ENCODE measurements around the gene DMRTB1. TPM values are rescaled to one million over a fixed set of nuclear protein-coding genes. Genes with fewer than 3 reads are reported as not detected.

Gene DMRTB1
- total and polyA plus RNA-seq, 3 donors from 2014 or later, result 44.5 to 107 (median 51.8) TPM

DNA sequence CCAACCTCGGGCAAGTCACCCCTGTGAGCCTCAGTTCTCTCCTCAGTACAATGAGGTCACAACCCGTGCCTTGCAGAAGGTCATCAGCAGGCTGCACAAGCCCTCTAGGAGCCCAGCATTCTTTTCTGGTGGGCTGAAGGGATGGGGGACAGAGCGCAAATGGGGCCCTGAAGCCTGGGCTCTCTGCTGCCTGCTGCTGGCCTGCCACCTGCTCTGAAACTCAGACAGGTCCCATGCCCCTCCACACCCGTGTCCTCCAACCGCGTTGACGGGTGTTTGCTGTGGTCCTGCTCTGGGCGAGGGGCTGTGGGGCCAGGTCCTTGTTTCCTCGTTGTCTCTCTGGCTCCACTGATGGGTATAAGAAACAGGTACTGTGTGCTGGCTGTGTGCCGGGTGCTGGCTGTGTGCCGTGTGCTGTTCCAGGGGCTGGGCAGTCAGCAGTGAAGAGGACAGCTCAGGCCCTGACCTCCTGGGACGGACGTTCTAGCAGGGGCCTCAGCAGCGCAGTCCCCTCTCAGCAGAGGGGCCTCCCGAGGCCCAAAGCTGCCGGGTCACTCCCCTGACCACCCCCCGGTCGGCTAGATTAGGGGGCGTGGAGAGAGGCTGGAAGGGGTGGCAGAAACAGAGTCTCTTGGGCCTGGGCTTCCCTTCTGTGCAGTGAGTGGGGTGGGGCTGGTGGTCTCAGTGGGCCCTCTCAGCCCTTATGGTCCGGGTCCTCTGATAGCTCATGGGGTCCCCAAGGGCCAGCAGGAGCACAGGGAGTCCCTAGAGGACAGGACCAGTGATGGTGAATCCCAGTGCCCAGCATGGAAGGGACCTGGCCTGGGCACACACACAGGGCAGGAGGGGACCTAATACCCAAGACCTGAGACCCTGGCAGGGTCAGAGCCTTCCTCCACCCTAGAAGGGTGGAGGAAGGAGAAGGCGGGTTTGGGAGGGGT is 42.1 kb downstream of the DMRTB1 start:
- Histone ChIP-seq H3K36me3 (ENCODE audit: low read depth, missing control alignments) (no peaks in the 10 kb centered on the region), H3K27ac (no peak overlapping the region), H3K4me1 (no peaks in the 10 kb centered on the region), H3K4me3 (no peak overlapping the region), H3K9me3 (no peaks in the 10 kb centered on the region), H3K27me3 (no peaks in the 10 kb centered on the region)
- intact Hi-C loops (cut with DNase I; ENCODE audit: low total_unique reads), result no loop called here
- 71 to 82% methylated on average over 3 to 21 of the region's 21 CpGs for WGBS, 2 donors
- DNase-seq, result no peak
- TF ChIP-seq POLR2A (IDR thresholded peaks at IDR 0.05) (no peak), CTCF (IDR thresholded peaks at IDR 0.05) (no peak)

- TF ChIP-seq POLR2A (IDR thresholded peaks at IDR 0.05) (no peak), CTCF (IDR thresholded peaks at IDR 0.05) (no peak)
- 79 to 86% methylated on average over 5 to 7 of the region's 7 CpGs for WGBS, 2 donors
- Histone ChIP-seq H3K36me3 (ENCODE audit: low read depth, missing control alignments) (no peaks in the 10 kb centered on the region), H3K9me3 (no peaks in the 10 kb centered on the region), H3K4me1 (no peaks in the 10 kb centered on the region), H3K27ac (no peak overlapping the region), H3K27me3 (no peaks in the 10 kb centered on the region), H3K4me3 (no peak overlapping the region)
- intact Hi-C loops (cut with DNase I; ENCODE audit: low total_unique reads), result no loop called here
- DNase-seq, result no peak
Observed at GRCh38 chr1:53502641-53503432, 43.6 kb downstream of the DMRTB1 start.

DNA sequence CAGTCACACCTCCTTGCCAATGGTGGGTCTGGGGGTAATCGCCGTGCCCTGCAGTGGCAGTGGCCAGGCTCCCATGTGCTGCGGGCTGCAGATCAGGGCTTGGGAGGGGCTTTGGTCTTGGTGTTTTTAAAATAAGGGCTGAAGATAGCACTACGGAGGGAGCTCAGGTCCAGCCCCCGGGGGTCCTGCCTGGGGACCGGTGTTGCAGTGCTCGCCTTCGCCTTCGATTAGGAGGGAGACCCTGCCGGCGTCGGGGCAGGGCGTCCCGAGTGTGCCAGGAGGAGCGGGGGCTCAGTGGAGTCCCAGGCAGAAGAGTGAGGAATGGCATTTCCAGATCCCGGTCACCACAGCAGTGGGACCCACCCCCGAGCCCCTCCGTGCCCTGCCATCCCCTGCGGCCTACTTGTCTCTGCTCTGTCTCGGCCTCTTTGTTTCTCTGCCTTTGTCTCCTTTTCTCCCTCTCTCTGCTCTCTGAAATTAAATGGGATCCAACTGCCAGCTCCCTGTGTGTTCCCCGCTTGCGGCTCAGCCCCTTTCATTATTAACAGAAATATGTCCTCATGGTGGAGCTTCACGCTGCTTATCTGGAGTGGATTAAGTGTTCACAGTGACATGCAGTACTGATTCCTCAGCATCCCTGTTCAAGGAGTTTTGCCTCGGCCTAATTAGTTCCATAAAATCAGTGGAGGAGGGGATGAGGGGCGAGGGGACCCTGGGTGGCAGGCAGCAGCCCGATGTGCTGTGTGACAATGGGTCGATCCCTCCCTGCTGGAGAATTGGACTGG is 44.4 kb downstream of the DMRTB1 start:
- no peak for TF ChIP-seq POLR2A (IDR thresholded peaks at IDR 0.05)
- no peak for TF ChIP-seq CTCF (IDR thresholded peaks at IDR 0.05)
- Histone ChIP-seq H3K36me3 (ENCODE audit: low read depth, missing control alignments) (no peaks in the 10 kb centered on the region), H3K4me1 (no peaks in the 10 kb centered on the region), H3K27ac (no peak overlapping the region), H3K9me3 (no peaks in the 10 kb centered on the region), H3K4me3 (no peak overlapping the region), H3K27me3 (no peaks in the 10 kb centered on the region)
- intact Hi-C loops (cut with DNase I; ENCODE audit: low total_unique reads), result no loop called here
- DNase-seq, result no peak
- 58 to 60% methylated on average over 13 to 27 of the region's 27 CpGs for WGBS, 2 donors

- TF ChIP-seq POLR2A (IDR thresholded peaks at IDR 0.05), result no peak
- no peak for TF ChIP-seq CTCF (IDR thresholded peaks at IDR 0.05)
- DNase-seq, result no peak
- no peak overlapping the region for H3K4me3 ChIP-seq
- H3K27ac ChIP-seq, result no peak overlapping the region
- 90 to 100% methylated on average over 1 to 9 of the region's 9 CpGs for WGBS, 2 donors
- H3K9me3 ChIP-seq, result no peaks in the 10 kb centered on the region
- intact Hi-C loops (cut with DNase I; ENCODE audit: low total_unique reads), result no loop called here
- H3K4me1 ChIP-seq, result no peaks in the 10 kb centered on the region
- H3K36me3 ChIP-seq (ENCODE audit: low read depth, missing control alignments), result no peaks in the 10 kb centered on the region
- H3K27me3 ChIP-seq, result no peaks in the 10 kb centered on the region
Observed at GRCh38 chr1:53504901-53505300, 45.7 kb downstream of the DMRTB1 start.

Measured in testis (tissue), 3 donors.